Neural progenitor cell (in vitro differentiated cells): ENCODE results near the gene TCP10L. TPM values are rescaled to one million over a fixed set of nuclear protein-coding genes. Genes with fewer than 3 reads are reported as not detected.

Source experiments
- DNase-seq: peaks from one replicate; pipeline ENCODE4 v3.0.0-alpha.2; 2016; ENCODE audit warnings: low spot score
- H2AFZ ChIP-seq: fragments of 200-600 bp; sonication (generic); replicated peaks from 2 replicates; pipeline ENCODE4 v1.6.1; 2016; ENCODE audit warnings: antibody characterized with exemption
- H3F3A ChIP-seq: fragments of 200-600 bp; sonication (generic); 2 replicates; pipeline ENCODE4 v1.6.1; 2016; ENCODE audit warnings: antibody characterized with exemption, low read depth
- H3K27ac ChIP-seq: fragments of 200-600 bp; sonication (generic); 2 replicates; pipeline ENCODE4 v1.5.1; 2016; ENCODE audit warnings: mild to moderate bottlenecking
- H3K27me3 ChIP-seq: fragments of 200-600 bp; sonication (generic); 2 replicates; pipeline ENCODE4 v1.6.1; 2016; ENCODE audit warnings: mild to moderate bottlenecking, moderate library complexity
- H3K36me3 ChIP-seq: fragments of 200-600 bp; sonication (generic); 2 replicates; pipeline ENCODE4 v1.5.1; 2016
- H3K4me1 ChIP-seq: fragments of 200-600 bp; sonication (generic); 2 replicates; pipeline ENCODE4 v1.6.1; 2016; ENCODE audit warnings: mixed run types
- H3K4me2 ChIP-seq: fragments of 200-600 bp; sonication (generic); 2 replicates; pipeline ENCODE4 v1.6.1; 2016
- H3K4me3 ChIP-seq: fragments of 200-600 bp; sonication (generic); 2 replicates; pipeline ENCODE4 v1.5.1; 2016
- H3K79me2 ChIP-seq: fragments of 200-600 bp; sonication (generic); 2 replicates; pipeline ENCODE4 v1.6.1; 2016; ENCODE audit warnings: low read depth
- H3K9ac ChIP-seq: fragments of 200-600 bp; sonication (generic); 2 replicates; pipeline ENCODE4 v1.6.1; 2016
- H3K9me3 ChIP-seq: fragments of 200-600 bp; sonication (generic); 2 replicates; pipeline ENCODE4 v1.5.1; 2016; ENCODE audit warnings: low read depth
- H4K20me1 ChIP-seq: fragments of 200-600 bp; sonication (generic); 2 replicates; pipeline ENCODE4 v1.6.1; 2016; ENCODE audit warnings: low read depth
- H3K27ac Mint-ChIP-seq: 3 replicates; pipeline ENCODE4 v1.8.0; 2021; ENCODE audit warnings: mixed read lengths
- H3K27me3 Mint-ChIP-seq: 2 replicates; pipeline ENCODE4 v1.8.0; 2022; ENCODE audit warnings: low read depth, mild to moderate bottlenecking, inconsistent platforms, moderate library complexity, mixed read lengths; ENCODE audit not compliant: insufficient read depth
- H3K36me3 Mint-ChIP-seq: 3 replicates; pipeline ENCODE4 v1.8.0; 2021; ENCODE audit warnings: mixed read lengths
- H3K4me1 Mint-ChIP-seq: 3 replicates; pipeline ENCODE4 v1.8.0; 2021; ENCODE audit warnings: mixed read lengths
- H3K4me3 Mint-ChIP-seq: 3 replicates; pipeline ENCODE4 v1.8.0; 2021; ENCODE audit warnings: mild to moderate bottlenecking, moderate library complexity, mixed read lengths
- H3K9me3 Mint-ChIP-seq: 3 replicates; pipeline ENCODE4 v1.8.0; 2020; ENCODE audit warnings: mixed read lengths
- CTCF ChIP-seq: fragments of 200-600 bp; sonication (generic); IDR thresholded peaks from 2 replicates; pipeline ENCODE4 v1.5.1; 2017; ENCODE audit warnings: antibody characterized with exemption, mild to moderate bottlenecking
- EZH2 ChIP-seq: fragments of 200-600 bp; sonication (generic); IDR thresholded peaks from 2 replicates; pipeline ENCODE4 v1.6.1; 2017; ENCODE audit warnings: antibody characterized with exemption, mild to moderate bottlenecking, moderate library complexity
- EZH2phosphoT487 ChIP-seq: fragments of 200-600 bp; sonication (generic); IDR thresholded peaks from 2 replicates; pipeline ENCODE4 v1.6.1; 2017; ENCODE audit warnings: antibody characterized with exemption
- total RNA-seq: library from RNA; depleted of rRNA; stranded (reverse); fragments of >200 nt; gene quantifications from 2 replicates; pipeline ENCODE4 v1.2.3, GENCODE V29; 2015; ENCODE audit warnings: low replicate concordance

Gene TCP10L
- total RNA-seq, 1 donor from 2014 or later = 3.7 TPM

GRCh38 chr21:32538147-32538792 is 47.1 kb downstream of the TCP10L start:
- Mint-ChIP-seq H3K9me3 (no peaks in the 10 kb centered on the region), H3K4me3 (no peak overlapping the region), H3K36me3 (no peaks in the 10 kb centered on the region), H3K27ac (no peak overlapping the region), H3K4me1 (no peaks in the 10 kb centered on the region), H3K27me3 (peaks cover 5% of the 10 kb centered on the region)
- no peaks in the 10 kb centered on the region for H3K36me3 ChIP-seq
- H3F3A ChIP-seq = no peaks in the 10 kb centered on the region
- no peaks in the 10 kb centered on the region for H3K79me2 ChIP-seq
- no peaks in the 10 kb centered on the region for H4K20me1 ChIP-seq
- no peaks in the 10 kb centered on the region for H3K27me3 ChIP-seq
- no peak for DNase-seq
- H3K9me3 ChIP-seq = no peaks in the 10 kb centered on the region
- no peak overlapping the region for H3K9ac ChIP-seq
- H3K27ac ChIP-seq = no peak overlapping the region
- no peak overlapping the region for H2AFZ ChIP-seq
- no peak for TF ChIP-seq CTCF
- TF ChIP-seq EZH2phosphoT487 = no peak
- no peak for TF ChIP-seq EZH2
- peaks cover 7% of the 10 kb centered on the region for H3K4me1 ChIP-seq
- no peak overlapping the region for H3K4me3 ChIP-seq
- H3K4me2 ChIP-seq = no peak overlapping the region

- Histone ChIP-seq H4K20me1 (no peaks in the 10 kb centered on the region), H3F3A (no peaks in the 10 kb centered on the region), H3K9me3 (no peaks in the 10 kb centered on the region), H3K36me3 (no peaks in the 10 kb centered on the region), H3K4me1 (peaks cover 7% of the 10 kb centered on the region), H3K27me3 (no peaks in the 10 kb centered on the region), H3K27ac (no peak overlapping the region), H3K79me2 (no peaks in the 10 kb centered on the region), H3K4me3 (no peak overlapping the region), H3K9ac (no peak overlapping the region), H3K4me2 (no peak overlapping the region), H2AFZ (no peak overlapping the region)
- H3K36me3 Mint-ChIP-seq = no peaks in the 10 kb centered on the region
- H3K27me3 Mint-ChIP-seq = peaks cover 5% of the 10 kb centered on the region
- no peak overlapping the region for H3K27ac Mint-ChIP-seq
- H3K4me3 Mint-ChIP-seq = no peak overlapping the region
- no peaks in the 10 kb centered on the region for H3K9me3 Mint-ChIP-seq
- no peaks in the 10 kb centered on the region for H3K4me1 Mint-ChIP-seq
- no peak for DNase-seq
- TF ChIP-seq CTCF (no peak), EZH2phosphoT487 (no peak), EZH2 (no peak)
Measured at GRCh38 chr21:32537569-32537881, 47.8 kb downstream of the TCP10L start.

- Histone ChIP-seq H3K27me3 (no peaks in the 10 kb centered on the region), H3K9me3 (no peaks in the 10 kb centered on the region), H3K9ac (no peak overlapping the region), H3K4me2 (no peak overlapping the region), H3K36me3 (no peaks in the 10 kb centered on the region), H3F3A (no peaks in the 10 kb centered on the region), H3K79me2 (no peaks in the 10 kb centered on the region), H2AFZ (no peak overlapping the region), H3K4me3 (no peak overlapping the region), H3K4me1 (peaks cover 7% of the 10 kb centered on the region), H3K27ac (no peak overlapping the region), H4K20me1 (no peaks in the 10 kb centered on the region)
- H3K4me1 Mint-ChIP-seq = no peaks in the 10 kb centered on the region
- H3K4me3 Mint-ChIP-seq = no peak overlapping the region
- H3K27ac Mint-ChIP-seq = no peak overlapping the region
- DNase-seq = no peak
- no peak for TF ChIP-seq CTCF
- no peak for TF ChIP-seq EZH2
- TF ChIP-seq EZH2phosphoT487 = no peak
- peaks cover 2% of the 10 kb centered on the region for H3K9me3 Mint-ChIP-seq
- peaks cover 5% of the 10 kb centered on the region for H3K27me3 Mint-ChIP-seq
- peaks cover 2% of the 10 kb centered on the region for H3K36me3 Mint-ChIP-seq
Measured at GRCh38 chr21:32535612-32536011, 49.7 kb downstream of the TCP10L start.
